HepG2 (cell line): ENCODE results near the gene LYZL6. TPM values are rescaled to one million over a fixed set of nuclear protein-coding genes. Genes with fewer than 3 reads are reported as not detected.

Experiments
- HMG20B ChIP-seq: conservative IDR thresholded peaks from 2 replicates; pipeline ENCODE4 v1.6.1; 2016; ENCODE audit warnings: missing genetic modification reagents, missing compliant biosample characterization
- HNF4A ChIP-seq: sonication (generic); formaldehyde crosslinking; IDR thresholded peaks from 2 replicates; pipeline ENCODE4 v1.4.0; 2020; ENCODE audit warnings: missing genetic modification reagents
- MAX ChIP-seq: IDR thresholded peaks from 2 replicates; pipeline ENCODE4 v1.6.1; 2012; ENCODE audit warnings: inconsistent platforms
- MYNN ChIP-seq: sonication (generic); formaldehyde crosslinking; IDR thresholded peaks from 2 replicates; pipeline ENCODE4 v1.4.0; 2020; ENCODE audit warnings: mild to moderate bottlenecking, low read depth, missing genetic modification reagents
- NFKBIZ ChIP-seq: IDR thresholded peaks from 2 replicates; pipeline ENCODE4 v1.6.1; 2018; ENCODE audit warnings: missing genetic modification reagents, missing compliant biosample characterization
- NR2F2 ChIP-seq: IDR thresholded peaks from 2 replicates; pipeline ENCODE4 v1.6.1; 2012; ENCODE audit warnings: low read depth, inconsistent platforms, borderline replicate concordance
- RARG ChIP-seq: sonication (generic); formaldehyde crosslinking; IDR thresholded peaks from 2 replicates; pipeline ENCODE4 v1.4.0; 2020; ENCODE audit warnings: low read depth, mild to moderate bottlenecking, missing genetic modification reagents
- RELA ChIP-seq: sonication (generic); formaldehyde crosslinking; IDR thresholded peaks from 2 replicates; pipeline ENCODE4 v1.4.0; 2020; ENCODE audit warnings: missing genetic modification reagents
- REPIN1 ChIP-seq: sonication (generic); formaldehyde crosslinking; IDR thresholded peaks from 2 replicates; pipeline ENCODE4 v1.8.0; 2022; ENCODE audit warnings: missing genetic modification reagents, low read depth, mild to moderate bottlenecking, borderline replicate concordance
- TCF7L2 ChIP-seq: IDR thresholded peaks from 2 replicates; pipeline ENCODE4 v1.6.1; 2011; ENCODE audit warnings: mild to moderate bottlenecking, low read depth, low read length, moderate library complexity
- U2AF1 ChIP-seq: fragments of 200-400 bp; formaldehyde crosslinking; optimal IDR thresholded peaks from 2 replicates; pipeline ENCODE3; 2017; ENCODE audit warnings: mild to moderate bottlenecking, low read depth, low read length
- YEATS4 ChIP-seq: sonication (generic); formaldehyde crosslinking; IDR thresholded peaks from 2 replicates; pipeline ENCODE4 v1.4.0; 2020; ENCODE audit warnings: missing genetic modification reagents, borderline replicate concordance
- ZBTB38 ChIP-seq: sonication (generic); formaldehyde crosslinking; IDR thresholded peaks from 2 replicates; pipeline ENCODE4 v1.5.1; 2020; ENCODE audit warnings: mild to moderate bottlenecking, missing genetic modification reagents
- ZKSCAN8 ChIP-seq: IDR thresholded peaks from 2 replicates; pipeline ENCODE4 v1.6.1; 2016; ENCODE audit warnings: borderline replicate concordance, missing genetic modification reagents, missing compliant biosample characterization
- ZNF205 ChIP-seq: IDR thresholded peaks from 2 replicates; pipeline ENCODE4 v1.6.1; 2018; ENCODE audit warnings: missing biosample characterization, missing genetic modification reagents
- ZNF253 ChIP-seq: sonication (generic); formaldehyde crosslinking; IDR thresholded peaks from 2 replicates; pipeline ENCODE4 v1.8.0; 2022; ENCODE audit warnings: mild to moderate bottlenecking, missing genetic modification reagents, borderline replicate concordance
- ZNF281 ChIP-seq: sonication (generic); formaldehyde crosslinking; IDR thresholded peaks from 2 replicates; pipeline ENCODE4 v1.4.0; 2020; ENCODE audit warnings: missing genetic modification reagents, borderline replicate concordance
- ZNF318 ChIP-seq: sonication (generic); formaldehyde crosslinking; IDR thresholded peaks from 2 replicates; pipeline ENCODE4 v1.4.0; 2020; ENCODE audit warnings: mild to moderate bottlenecking, missing genetic modification reagents
- ZNF383 ChIP-seq: sonication (generic); formaldehyde crosslinking; IDR thresholded peaks from 2 replicates; pipeline ENCODE4 v1.4.0; 2020; ENCODE audit warnings: missing genetic modification reagents, mild to moderate bottlenecking, borderline replicate concordance
- ZNF44 ChIP-seq: sonication (generic); formaldehyde crosslinking; IDR thresholded peaks from 2 replicates; pipeline ENCODE4 v1.5.1; 2020; ENCODE audit warnings: mild to moderate bottlenecking, missing genetic modification reagents
- ZNF510 ChIP-seq: sonication (generic); formaldehyde crosslinking; IDR thresholded peaks from 2 replicates; pipeline ENCODE4 v1.4.0; 2020; ENCODE audit warnings: low read depth, mild to moderate bottlenecking, missing genetic modification reagents
- ZNF616 ChIP-seq: sonication (generic); formaldehyde crosslinking; IDR thresholded peaks from 2 replicates; pipeline ENCODE4 v1.5.0; 2020; ENCODE audit warnings: low read depth, mild to moderate bottlenecking, missing genetic modification reagents
- polyA plus RNA-seq, 8 experiments: library from polyadenylated mRNA; depleted of rRNA in 3 of 8; stranded (reverse) in 7 of 8; unstranded in 1 of 8; fragments of >200 nt; fragmentation: Illumina TruSeq in 4 of 8; extraction: Trizol in 4 of 8; gene quantifications; 2 replicates each; pipeline versions ENCODE4 v1.2.1 to v1.2.3, GENCODE V29; 2011 to 2016; ENCODE audit warnings: low read depth in 4 of 8, missing spikeins in 1 of 8, mixed read lengths in 1 of 8; ENCODE audit not compliant: insufficient read depth in 1 of 8
- total RNA-seq, 5 experiments: library from RNA; depleted of rRNA; stranded (reverse); fragments of >200 nt; fragmentation: Illumina TruSeq; extraction: Trizol; gene quantifications; 2 replicates each; pipeline ENCODE4 v1.2.3, GENCODE V29; 2016; ENCODE audit warnings: low read depth in 1 of 5

The LYZL6 gene
- total and polyA plus RNA-seq, 2 of the 13 experiments (the other 11 are each of a cell fraction or from before 2014, with no cell fraction given), result not detected

- TF ChIP-seq ZNF510 (CRISPR knock-in tag) (no peak), NR2F2 (no peak), ZNF253 (no peak), RARG (CRISPR knock-in tag) (no peak), RELA (CRISPR knock-in tag) (no peak), MAX (no peak), HNF4A (peak; percentile 35), ZKSCAN8 (CRISPR knock-in tag) (no peak; the same call in 1 of the 2 replicates), YEATS4 (CRISPR knock-in tag) (no peak), MYNN (CRISPR knock-in tag) (no peak), ZNF318 (no peak), ZNF44 (CRISPR knock-in tag) (no peak), ZNF616 (CRISPR knock-in tag) (no peak), ZBTB38 (CRISPR knock-in tag) (no peak), NFKBIZ (CRISPR knock-in tag) (no peak), ZNF383 (CRISPR knock-in tag) (no peak), HMG20B (CRISPR knock-in tag) (0 out of 2 replicates have a peak, but pooled peaks have one; percentile 23), REPIN1 (CRISPR knock-in tag) (no peak), ZNF281 (CRISPR knock-in tag) (no peak), U2AF1 (no peak), TCF7L2 (no peak), ZNF205 (CRISPR knock-in tag) (no peak)
Measured at GRCh38 chr17:35972945-35973332, 29.4 kb upstream of the LYZL6 start (continued).
